CD4-positive, alpha-beta memory T cell (primary cell): ENCODE data around the gene SLC20A1. TPM values are rescaled to one million over a fixed set of nuclear protein-coding genes. Genes with fewer than 3 reads are reported as not detected.
"Not testable (repeated sequence)": the region's sequence is repeated elsewhere in the genome, so short reads cannot be mapped to it uniquely, and the experiment has no call there.

Experiments
- CTCF ChIA-PET: fragments of 350-600 bp; sonication (Branson Sonifier 250); formaldehyde crosslinking; loops from one replicate; lab custom pipeline; 2021; ENCODE audit warnings: inconsistent platforms; ENCODE audit not compliant: partially characterized antibody; lab: Charles Lee
- POLR2A ChIA-PET: fragments of 350-600 bp; sonication (Branson Sonifier 250); formaldehyde crosslinking; loops from one replicate; lab custom pipeline; 2021; ENCODE audit not compliant: partially characterized antibody; lab: Charles Lee
- DNase-seq, 5 donors: peaks; one replicate each; pipeline versions ENCODE4 v3.0.0 to v3.0.0-alpha.2; 2020 to 2022; ENCODE audit warnings: mixed read lengths in 1 of 5
- H3K27ac ChIP-seq: one replicate; pipeline ENCODE4 v1.7.0; 2013; ENCODE audit warnings: low read depth, low read length
- H3K27me3 ChIP-seq: 2 replicates; pipeline ENCODE4 v1.7.0; 2013; ENCODE audit warnings: mild to moderate bottlenecking, low read length, moderate library complexity; ENCODE audit not compliant: insufficient read depth
- H3K36me3 ChIP-seq: 2 replicates; pipeline ENCODE4 v1.7.0; 2013; ENCODE audit warnings: mild to moderate bottlenecking, low read length, moderate library complexity; ENCODE audit not compliant: insufficient read depth
- H3K4me1 ChIP-seq: 2 replicates; pipeline ENCODE4 v1.7.0; 2013; ENCODE audit warnings: mild to moderate bottlenecking, low read length, moderate library complexity; ENCODE audit not compliant: insufficient read depth
- H3K4me3 ChIP-seq, 2 donors: one replicate each; pipeline ENCODE4 v1.7.0; 2013; ENCODE audit warnings: low read length in 2 of 2, mild to moderate bottlenecking in 1 of 2
- H3K9me3 ChIP-seq, 2 donors: one replicate each; pipeline ENCODE4 v1.7.0; 2013; ENCODE audit warnings: low read length in 2 of 2, control low read depth in 1 of 2; ENCODE audit not compliant: control insufficient read depth in 1 of 2
- H3K27ac Mint-ChIP-seq, 7 donors: one replicate each; pipeline ENCODE4 v1.8.0; 2020 to 2021; ENCODE audit warnings: mixed read lengths in 7 of 7, mild to moderate bottlenecking in 6 of 7, inconsistent platforms in 3 of 7, moderate library complexity in 3 of 7
- H3K27me3 Mint-ChIP-seq, 2 donors: one replicate each; pipeline ENCODE4 v1.8.0; 2020 to 2021; ENCODE audit warnings: mixed read lengths in 2 of 2
- H3K36me3 Mint-ChIP-seq, 2 donors: one replicate each; pipeline ENCODE4 v1.8.0; 2020 to 2021; ENCODE audit warnings: mixed read lengths in 2 of 2, inconsistent platforms in 1 of 2, mild to moderate bottlenecking in 1 of 2
- H3K4me1 Mint-ChIP-seq, 4 donors: one replicate each; pipeline ENCODE4 v1.8.0; 2020 to 2021; ENCODE audit warnings: mixed read lengths in 4 of 4, mild to moderate bottlenecking in 1 of 4
- H3K4me3 Mint-ChIP-seq, 8 donors: one replicate each; pipeline ENCODE4 v1.8.0; 2020 to 2021; ENCODE audit warnings: mixed read lengths in 8 of 8, mild to moderate bottlenecking in 7 of 8, moderate library complexity in 6 of 8, inconsistent platforms in 3 of 8
- H3K9me3 Mint-ChIP-seq, 8 donors: one replicate each; pipeline ENCODE4 v1.8.0; 2020 to 2021; ENCODE audit warnings: mixed read lengths in 8 of 8, mild to moderate bottlenecking in 5 of 8, inconsistent platforms in 3 of 8, moderate library complexity in 1 of 8
- intact Hi-C: fragments of 100-400 bp; cut with micrococcal nuclease; formaldehyde crosslinking; loops from one replicate; pipeline ENCODE4 v1.15.1; 2023
- polyA plus RNA-seq, 2 donors: library from polyadenylated mRNA; unstranded; fragments of 300-500 nt; fragmentation: Illumina TruSeq; gene quantifications; one replicate each; pipeline ENCODE4 v1.2.3, GENCODE V29; 2021
- total RNA-seq, 2 experiments: library from RNA; stranded (reverse); gene quantifications; one replicate each; pipeline ENCODE4 v1.2.3, GENCODE V29; 2021

Gene SLC20A1
- total and polyA plus RNA-seq, 4 experiments from 2014 or later: 25.5 to 94.0 (median 65.1) TPM

GRCh38 chr2:112706947-112707346, 61.2 kb downstream of the SLC20A1 start:
- not testable (repeated sequence) for H3K4me3 ChIP-seq, H3K27ac Mint-ChIP-seq, H3K27me3 Mint-ChIP-seq, H3K27me3 ChIP-seq, H3K36me3 Mint-ChIP-seq, H3K9me3 Mint-ChIP-seq, H3K27ac ChIP-seq, H3K9me3 ChIP-seq, H3K36me3 ChIP-seq, DNase-seq
- H3K4me3 Mint-ChIP-seq: peak overlapping the region in 2 of 8 donors; percentile 22 to 36
- H3K4me1 ChIP-seq: peaks cover 40% of the 10 kb centered on the region
- POLR2A ChIA-PET: interaction anchor here (1.0 to 2.0 kb wide), 4 partner anchors 15 to 122 kb away, joined by 3 to 16 read pairs (median 4); partner anchors contain the start of gene CHCHD5
- H3K4me1 Mint-ChIP-seq: peaks cover 17 to 45% (median 31%) of the 10 kb centered on the region in 4 donors
- CTCF ChIA-PET: interaction anchor here (1.5 to 2.2 kb wide), 4 partner anchors 15 to 83 kb away, joined by 4 to 11 read pairs (median 6); no protein-coding TSS in a partner anchor
- intact Hi-C loops: loop anchor here (1.0 kb wide), 1 partner anchor 15 kb away; no protein-coding TSS in a partner anchor

- ChIA-PET CTCF (interaction anchor here (1.0 to 2.2 kb wide), 7 partner anchors 10 to 110 kb away, joined by 3 to 11 read pairs (median 7); no protein-coding TSS in a partner anchor), POLR2A (no interaction called here)
- DNase-seq: no peak
- Histone ChIP-seq H3K4me1 (peaks cover 40% of the 10 kb centered on the region), H3K36me3 (no peaks in the 10 kb centered on the region), H3K27ac (no peak overlapping the region), H3K9me3 (no peaks in the 10 kb centered on the region), H3K4me3 (no peak overlapping the region), H3K27me3 (no peaks in the 10 kb centered on the region)
- H3K4me3 Mint-ChIP-seq: peak overlapping the region in 4 of 8 donors; percentile 3 to 25 (median 14)
- peaks cover 0 to 4% of the 10 kb centered on the region in 2 donors for H3K27me3 Mint-ChIP-seq
- no peaks in the 10 kb centered on the region for H3K36me3 Mint-ChIP-seq
- intact Hi-C loops: no loop called here
- no peaks in the 10 kb centered on the region for H3K9me3 Mint-ChIP-seq
- peaks cover 15 to 45% (median 31%) of the 10 kb centered on the region in 4 donors for H3K4me1 Mint-ChIP-seq
- peak overlapping the region in 2 of 7 donors; percentile 57 to 62 for H3K27ac Mint-ChIP-seq
Observed at GRCh38 chr2:112708968-112709367, 63.2 kb downstream of the SLC20A1 start.

- Histone ChIP-seq H3K27ac (no peak overlapping the region), H3K27me3 (no peaks in the 10 kb centered on the region), H3K36me3 (no peaks in the 10 kb centered on the region), H3K9me3 (no peaks in the 10 kb centered on the region), H3K4me1 (peaks cover 40% of the 10 kb centered on the region), H3K4me3 (no peak overlapping the region)
- ChIA-PET POLR2A (no interaction called here), CTCF (interaction anchor here (1.5 to 2.0 kb wide), 3 partner anchors 14 to 111 kb away, joined by 3 to 7 read pairs (median 7); no protein-coding TSS in a partner anchor)
- peaks cover 15 to 45% (median 29%) of the 10 kb centered on the region in 4 donors for H3K4me1 Mint-ChIP-seq
- H3K36me3 Mint-ChIP-seq: no peaks in the 10 kb centered on the region
- peak overlapping the region in 2 of 7 donors; percentile 15 to 70 for H3K27ac Mint-ChIP-seq
- intact Hi-C loops: no loop called here
- no peak for DNase-seq
- H3K9me3 Mint-ChIP-seq: no peaks in the 10 kb centered on the region
- H3K4me3 Mint-ChIP-seq: peak overlapping the region in 1 of 8 donors; percentile 40
- peaks cover 0 to 3% of the 10 kb centered on the region in 2 donors for H3K27me3 Mint-ChIP-seq
Observed at GRCh38 chr2:112709703-112710102, 64.0 kb downstream of the SLC20A1 start.

- Mint-ChIP-seq H3K36me3 (no peaks in the 10 kb centered on the region), H3K4me3 (peak overlapping the region in 3 of 8 donors; percentile 9 to 56 (median 29)), H3K4me1 (peaks cover 10 to 34% (median 20%) of the 10 kb centered on the region in 4 donors), H3K27me3 (peaks cover 0 to 2% of the 10 kb centered on the region in 2 donors), H3K27ac (peak overlapping the region in 1 of 7 donors; percentile 87), H3K9me3 (no peaks in the 10 kb centered on the region)
- POLR2A ChIA-PET: no interaction called here
- H3K27ac ChIP-seq: no peak overlapping the region
- DNase-seq: no peak
- intact Hi-C loops: no loop called here
- peaks cover 29% of the 10 kb centered on the region for H3K4me1 ChIP-seq
- CTCF ChIA-PET: no interaction called here
- H3K27me3 ChIP-seq: no peaks in the 10 kb centered on the region
- H3K36me3 ChIP-seq: no peaks in the 10 kb centered on the region
- H3K9me3 ChIP-seq: no peaks in the 10 kb centered on the region
- H3K4me3 ChIP-seq: no peak overlapping the region
Observed at GRCh38 chr2:112710956-112711750, 65.4 kb downstream of the SLC20A1 start.

- no peak overlapping the region for H3K4me3 Mint-ChIP-seq
- Histone ChIP-seq H3K27ac (no peak overlapping the region), H3K4me3 (no peak overlapping the region), H3K36me3 (no peaks in the 10 kb centered on the region), H3K4me1 (peaks cover 16% of the 10 kb centered on the region), H3K9me3 (no peaks in the 10 kb centered on the region), H3K27me3 (no peaks in the 10 kb centered on the region)
- H3K4me1 Mint-ChIP-seq: peaks cover 5 to 21% (median 11%) of the 10 kb centered on the region in 4 donors
- peaks cover 0 to 2% of the 10 kb centered on the region in 2 donors for H3K27me3 Mint-ChIP-seq
- POLR2A ChIA-PET: interaction anchor here (0.9 kb wide), 1 partner anchor 81 kb away, joined by 4 read pairs; no protein-coding TSS in a partner anchor
- CTCF ChIA-PET: interaction anchor here (1.8 to 2.2 kb wide), 2 partner anchors 12 to 86 kb away, joined by 3 to 5 read pairs; no protein-coding TSS in a partner anchor
- H3K9me3 Mint-ChIP-seq: peaks cover 0 to 4% (median 0%) of the 10 kb centered on the region in 8 donors
- H3K27ac Mint-ChIP-seq: peak overlapping the region in 2 of 7 donors; percentile 52 to 65
- DNase-seq: no peak
- no peaks in the 10 kb centered on the region for H3K36me3 Mint-ChIP-seq
- intact Hi-C loops: no loop called here
Observed at GRCh38 chr2:112712465-112712864, 66.7 kb downstream of the SLC20A1 start.

- Histone ChIP-seq H3K9me3 (no peaks in the 10 kb centered on the region), H3K36me3 (no peaks in the 10 kb centered on the region), H3K27me3 (no peaks in the 10 kb centered on the region), H3K27ac (no peak overlapping the region), H3K4me3 (no peak overlapping the region), H3K4me1 (peaks cover 10% of the 10 kb centered on the region)
- no peak overlapping the region for H3K27ac Mint-ChIP-seq
- peaks cover 0 to 2% of the 10 kb centered on the region in 2 donors for H3K27me3 Mint-ChIP-seq
- ChIA-PET POLR2A (interaction anchor here (0.9 kb wide), 1 partner anchor 82 kb away, joined by 4 read pairs; no protein-coding TSS in a partner anchor), CTCF (interaction anchor here (1.2 to 2.2 kb wide), 3 partner anchors 9 to 87 kb away, joined by 3 to 5 read pairs (median 3); no protein-coding TSS in a partner anchor)
- intact Hi-C loops: no loop called here
- H3K4me1 Mint-ChIP-seq: peaks cover 5 to 16% (median 9%) of the 10 kb centered on the region in 4 donors
- peaks cover 0 to 5% (median 0%) of the 10 kb centered on the region in 8 donors for H3K9me3 Mint-ChIP-seq
- no peak for DNase-seq
- no peak overlapping the region for H3K4me3 Mint-ChIP-seq
- no peaks in the 10 kb centered on the region for H3K36me3 Mint-ChIP-seq
Observed at GRCh38 chr2:112712903-112713584, 67.3 kb downstream of the SLC20A1 start.
